Activated naive CD4-positive, alpha-beta T cell treated with anti-CD3 and anti-CD28 coated beads, Interleukin-2, amount 50 U/mL, for 16 hours (primary cell): ENCODE results near the gene MAMLD1.

ENCODE experiments used
- DNase-seq: peaks from one replicate; pipeline ENCODE4 v3.0.0-alpha.2; 2020

Gene MAMLD1

DNA sequence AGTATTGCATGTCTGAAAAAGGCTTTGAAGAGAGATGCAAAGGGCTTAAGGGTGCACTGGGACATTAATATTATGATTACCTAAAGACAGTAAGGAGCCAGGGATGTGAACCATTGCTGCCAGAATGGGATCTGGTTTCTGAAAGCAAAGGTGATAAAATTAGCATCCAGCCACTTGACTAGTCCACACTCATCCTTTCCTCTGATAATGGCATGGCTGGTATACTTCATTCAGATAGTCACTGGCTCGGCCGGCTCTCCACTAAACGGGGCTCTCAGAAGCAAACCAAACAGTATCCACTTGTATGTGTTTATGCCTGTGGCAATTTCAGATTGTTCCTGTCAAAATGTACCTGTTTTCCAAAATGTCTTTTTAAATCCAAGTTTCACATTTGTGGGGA, 46.4 kb downstream of the MAMLD1 start:
- no peak for DNase-seq

DNA sequence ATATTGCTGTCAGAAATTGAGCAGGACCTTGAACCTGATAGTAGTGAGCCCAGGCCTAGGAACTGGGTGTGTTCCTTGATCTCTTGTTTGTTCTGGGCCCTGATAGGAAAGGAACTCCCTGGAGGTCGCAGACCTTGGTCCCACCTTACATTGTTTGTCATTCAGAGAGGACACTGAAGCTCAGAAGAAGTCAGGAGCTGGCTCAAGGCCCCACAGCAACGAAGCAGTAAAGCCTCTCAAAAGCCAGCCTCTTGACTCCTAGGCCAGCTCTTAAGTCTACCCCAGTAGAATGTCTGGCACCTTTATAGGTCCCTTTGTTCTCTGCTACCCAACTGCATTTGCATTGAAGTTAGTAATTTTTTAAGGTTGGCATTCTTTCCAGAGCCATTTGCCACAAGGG, 46.8 kb downstream of the MAMLD1 start:
- DNase-seq, result no peak

DNA sequence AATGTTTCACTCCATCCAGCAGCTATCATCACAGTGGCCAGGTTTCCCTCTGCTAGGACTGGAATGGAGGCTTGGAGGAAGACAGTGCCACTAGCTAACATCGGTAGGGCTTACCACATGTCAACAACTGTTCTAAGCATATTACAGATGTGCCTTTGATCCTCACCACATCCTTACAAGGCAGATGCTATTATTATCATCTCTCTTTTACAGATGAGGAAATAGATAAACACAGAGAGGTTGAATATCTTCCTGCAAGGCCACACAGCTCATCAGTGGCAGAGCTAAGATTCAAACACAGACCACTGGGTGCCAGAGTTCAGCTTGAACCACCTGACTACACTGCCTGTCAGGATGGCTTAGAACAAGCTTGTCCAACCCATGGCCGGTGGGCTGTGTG, 47.4 kb downstream of the MAMLD1 start:
- DNase-seq, result no peak

GRCh38 chrX:150411656-150412055, 48.5 kb downstream of the MAMLD1 start:
- no peak for DNase-seq

GRCh38 chrX:150414228-150414627, 51.1 kb downstream of the MAMLD1 start:
- no peak for DNase-seq

DNA sequence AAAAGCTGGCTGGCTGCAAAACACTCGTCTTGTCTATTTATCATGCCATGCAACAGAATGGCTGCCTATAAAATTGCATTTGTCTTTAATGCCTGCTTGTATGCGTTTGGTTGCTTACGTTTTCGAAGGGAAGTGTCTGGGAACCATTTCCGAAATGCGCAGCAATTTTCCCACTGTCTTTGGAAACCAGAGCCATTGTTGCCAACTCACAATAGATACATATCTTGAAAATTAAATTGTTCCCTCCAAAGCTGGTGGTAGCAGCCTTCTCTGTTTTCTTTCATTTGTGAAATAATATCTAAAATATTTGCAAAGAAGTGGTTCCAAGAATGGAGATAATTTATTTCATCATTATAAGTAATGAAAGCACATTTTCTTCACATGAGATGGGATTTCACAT, 53.4 kb downstream of the MAMLD1 start:
- DNase-seq, result no peak

DNA sequence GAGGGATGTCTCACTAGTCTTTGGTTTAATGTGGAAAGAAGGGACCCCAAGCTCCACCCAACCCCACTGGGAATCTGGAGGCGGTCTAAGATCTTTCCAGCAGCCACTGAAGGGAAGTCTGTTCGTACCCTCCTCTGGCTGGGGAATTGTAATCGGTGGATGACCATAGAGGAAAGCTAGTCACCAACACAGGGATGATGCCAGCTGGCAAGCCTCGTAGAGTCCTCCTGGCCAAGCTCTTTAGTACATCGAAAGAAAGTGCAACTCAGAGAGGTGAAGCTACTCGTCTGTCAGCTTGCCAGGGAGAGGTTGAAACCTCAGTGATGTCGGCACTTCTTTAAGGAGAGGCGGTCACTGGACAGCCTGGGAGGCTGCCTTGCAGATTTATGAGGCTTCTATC, 58.7 kb downstream of the MAMLD1 start:
- no peak for DNase-seq

DNA sequence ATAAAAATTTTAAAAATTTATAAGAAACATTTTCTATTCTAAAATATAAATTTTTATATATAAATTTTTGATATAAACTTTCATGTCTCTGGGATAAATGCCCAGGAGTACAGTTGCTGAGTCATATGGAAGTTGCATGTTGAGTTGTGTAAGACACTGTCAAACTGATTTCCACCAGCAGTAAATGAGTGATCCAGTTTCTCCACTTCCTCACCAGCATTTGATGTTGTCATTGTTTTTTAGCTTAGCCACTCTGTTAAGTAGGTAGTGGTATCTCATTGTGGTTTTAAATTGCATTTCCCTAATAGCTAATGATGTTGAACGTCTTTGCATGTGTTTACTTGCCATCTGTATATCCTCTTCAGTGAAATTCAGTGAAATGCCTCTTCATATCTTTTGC, 66.5 kb downstream of the MAMLD1 start:
- DNase-seq, result no peak

DNA sequence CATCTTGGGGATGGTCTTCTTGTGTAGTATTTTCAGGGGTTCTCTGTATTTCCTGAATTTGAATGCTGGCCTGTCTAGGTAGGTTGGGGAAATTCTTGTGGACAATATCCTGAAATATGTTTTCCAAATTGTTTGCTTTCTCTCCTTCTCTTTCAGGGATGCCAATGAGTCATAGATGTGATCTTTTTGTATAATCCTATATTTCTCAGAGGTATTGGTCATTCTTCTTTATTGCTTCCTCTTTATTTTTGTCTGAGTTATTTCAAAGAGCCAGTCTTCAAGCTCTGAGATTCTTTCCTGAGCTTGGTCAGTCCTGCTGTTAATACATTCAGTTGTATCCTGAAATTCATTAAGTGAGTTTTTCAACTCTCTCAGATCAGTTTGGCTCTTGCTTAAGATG, 73.1 kb downstream of the MAMLD1 start:
- DNase-seq, result no peak

DNA sequence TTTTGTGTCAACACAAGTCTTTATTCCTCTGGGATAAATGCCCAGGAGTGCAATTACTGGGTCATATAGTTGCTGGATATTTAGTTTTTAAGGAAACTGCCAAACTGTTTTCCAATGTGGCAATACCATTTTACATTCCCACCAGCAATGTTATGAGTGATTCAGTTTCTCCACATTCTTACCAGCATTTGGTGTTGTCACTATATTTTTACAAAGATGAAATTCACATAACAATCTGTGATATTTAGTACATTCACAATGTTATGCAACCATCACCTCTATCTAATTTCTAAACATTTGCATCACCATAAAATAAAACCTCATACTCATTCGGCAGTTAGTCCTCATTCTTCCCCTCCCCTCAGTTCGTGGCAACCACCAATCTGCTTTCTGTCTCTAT, 75.0 kb downstream of the MAMLD1 start:
- no peak for DNase-seq

GRCh38 chrX:150446151-150446550, 83.0 kb downstream of the MAMLD1 start:
- no peak for DNase-seq

- DNase-seq, result no peak
Observed at GRCh38 chrX:150446995-150447394, 83.9 kb downstream of the MAMLD1 start.

DNA sequence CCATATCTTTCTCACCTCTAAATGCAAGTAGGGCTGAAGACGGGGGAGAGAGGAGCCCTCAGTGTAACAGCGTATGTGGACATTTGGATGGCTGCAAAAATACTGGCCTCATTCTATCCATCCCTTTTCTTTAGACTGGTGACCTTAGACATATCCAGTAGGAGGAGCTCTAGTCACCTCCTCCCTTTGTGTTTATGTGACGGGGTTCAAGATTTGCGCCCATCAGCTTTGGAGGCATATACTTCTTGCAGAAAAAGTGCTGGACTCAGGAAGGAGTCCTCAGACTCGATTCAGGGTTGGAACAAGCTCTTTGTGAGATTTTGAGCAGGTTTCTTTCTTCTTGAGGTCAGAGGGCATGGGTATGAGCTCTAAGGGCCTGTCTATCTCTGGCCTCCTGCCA, 86.2 kb downstream of the MAMLD1 start:
- no peak for DNase-seq

- no peak for DNase-seq
Observed at GRCh38 chrX:150450519-150451177, 87.5 kb downstream of the MAMLD1 start.

DNA sequence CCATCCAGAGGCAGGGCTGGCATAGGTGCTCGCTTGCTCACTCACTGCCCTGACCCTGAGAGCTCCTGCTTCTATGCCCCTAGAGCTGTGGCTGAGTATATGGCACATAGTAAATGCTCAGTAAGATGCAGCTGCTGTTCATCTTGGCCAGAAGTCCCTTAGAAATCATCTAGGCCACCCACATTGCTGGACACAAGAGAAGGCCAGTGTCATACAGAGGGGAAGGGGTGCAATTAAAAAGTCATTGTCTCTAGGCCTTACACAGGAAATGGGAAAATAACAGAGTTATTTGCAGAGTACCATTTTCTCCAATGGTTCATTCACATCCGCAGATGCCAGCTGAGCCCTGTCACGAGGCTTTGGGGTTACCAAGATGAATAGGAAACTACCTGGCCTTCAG, 88.8 kb downstream of the MAMLD1 start:
- no peak for DNase-seq

DNA sequence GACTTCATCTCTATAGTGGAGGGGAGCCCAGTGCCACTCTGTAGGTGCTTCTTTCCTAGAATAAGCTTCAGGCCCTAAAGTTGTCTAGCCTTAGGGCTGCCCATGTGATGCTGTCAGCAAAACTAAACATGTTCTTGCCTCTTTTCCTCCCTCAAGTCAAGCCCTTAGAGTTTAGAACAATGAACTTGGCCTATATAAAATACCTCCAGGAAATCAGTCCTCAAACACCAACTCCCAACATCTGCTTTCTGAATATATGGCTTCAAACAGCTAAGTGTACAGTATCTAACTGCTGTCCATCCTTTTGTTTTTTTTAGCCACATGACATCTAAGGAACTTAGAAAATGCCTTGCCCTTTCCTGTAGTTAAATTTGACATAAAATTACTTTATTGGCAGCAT, 91.0 kb downstream of the MAMLD1 start:
- no peak for DNase-seq

- DNase-seq, result no peak
Observed at GRCh38 chrX:150454508-150455214, 91.5 kb downstream of the MAMLD1 start.

GRCh38 chrX:150455215-150455608, 92.1 kb downstream of the MAMLD1 start:
- no peak for DNase-seq

DNA sequence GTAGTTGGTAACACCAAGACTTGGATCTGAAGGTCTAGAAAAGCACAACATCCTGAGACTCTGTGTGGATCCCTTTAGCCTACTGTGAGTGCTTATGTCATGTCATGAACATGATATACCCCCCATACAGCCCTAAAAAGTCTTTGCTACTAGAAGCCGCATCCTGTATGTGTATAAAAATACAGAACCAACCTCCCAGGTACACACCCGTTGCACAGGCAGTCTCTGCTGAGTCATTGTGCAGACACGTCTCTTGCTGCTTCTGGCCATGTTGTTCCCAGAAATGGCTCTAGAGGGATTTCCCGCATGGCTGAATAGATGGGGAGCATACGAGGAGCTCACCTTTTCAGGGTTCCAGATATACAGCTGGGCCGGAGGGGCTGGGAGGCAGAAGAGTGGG, 93.3 kb downstream of the MAMLD1 start:
- DNase-seq, result no peak

DNA sequence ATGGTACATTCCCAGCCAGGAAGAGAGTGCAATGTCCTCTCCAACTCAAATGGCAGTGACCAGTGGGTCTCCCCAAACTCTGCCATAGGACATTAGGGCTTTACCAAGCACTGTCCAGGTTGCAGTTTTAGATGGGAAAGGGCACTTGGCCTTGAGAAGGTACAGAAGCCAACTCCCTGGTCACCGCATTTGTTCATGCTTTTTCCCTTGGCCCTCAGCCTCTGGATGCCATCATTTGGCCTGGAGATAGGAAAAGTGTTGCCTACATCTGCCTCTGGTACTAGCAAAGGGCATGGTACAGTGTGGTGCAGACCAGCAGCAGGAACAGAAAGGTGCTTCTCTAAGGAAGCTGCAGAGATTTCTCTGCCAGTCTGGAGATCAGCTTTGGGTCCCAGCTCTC, 93.8 kb downstream of the MAMLD1 start:
- DNase-seq, result no peak

DNA sequence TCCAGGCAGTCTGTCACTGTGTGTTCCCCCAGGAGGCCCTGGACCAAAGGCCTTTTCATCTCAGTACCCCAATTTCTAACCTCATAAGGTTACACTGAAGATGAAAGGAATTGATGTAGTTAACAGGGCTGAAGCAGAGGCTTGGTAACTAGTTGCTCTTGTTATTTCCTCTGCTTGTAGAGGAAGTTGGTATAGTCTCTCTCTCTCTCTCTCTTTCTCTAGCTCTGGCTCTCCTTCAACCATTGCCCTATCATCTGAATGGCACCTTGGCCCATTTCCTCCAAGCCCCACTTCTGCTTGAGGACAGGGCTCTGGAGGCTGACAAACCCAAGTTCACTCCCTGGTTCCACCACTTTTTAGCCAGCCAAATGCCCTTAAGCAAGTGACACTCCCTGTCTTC, 96.1 kb downstream of the MAMLD1 start:
- no peak for DNase-seq

DNA sequence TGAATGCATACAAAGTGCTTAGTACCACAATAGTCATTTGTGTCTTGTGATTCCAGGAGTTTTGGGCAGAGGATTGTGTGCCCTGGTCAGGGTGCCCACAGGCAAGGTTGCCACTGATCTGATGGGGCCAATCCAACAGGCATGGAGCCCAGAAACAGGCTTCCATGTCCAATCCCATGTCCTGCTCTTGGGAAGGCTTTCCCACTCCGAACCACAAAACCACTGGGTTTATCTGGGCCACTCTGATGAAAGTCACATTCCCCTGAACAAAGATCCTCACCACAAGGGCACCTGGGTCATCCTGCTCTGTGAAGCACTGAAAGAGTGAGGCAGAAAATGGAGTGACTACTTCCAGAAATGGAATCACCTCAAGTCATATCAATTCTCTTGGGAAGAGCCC, 96.9 kb downstream of the MAMLD1 start:
- no peak for DNase-seq

DNA sequence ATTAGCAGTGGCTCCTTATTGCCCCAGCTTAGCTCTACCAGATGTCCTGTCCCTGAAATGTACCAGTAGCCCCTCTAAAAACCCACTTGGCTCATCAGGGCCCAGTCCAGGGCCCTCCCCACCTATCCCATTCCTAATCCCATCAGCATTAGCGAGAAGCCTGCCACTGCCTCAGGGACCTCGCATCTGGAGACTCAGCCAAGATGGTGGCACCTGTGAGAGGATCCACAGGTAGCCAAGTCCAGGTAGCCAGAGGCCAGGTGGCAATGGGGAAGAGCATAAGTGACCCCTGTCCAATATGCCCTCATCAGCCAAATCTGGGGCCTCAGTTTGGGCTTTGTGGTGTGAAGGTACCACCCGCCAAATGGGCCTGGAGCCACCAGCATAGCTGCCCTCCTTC, 97.7 kb downstream of the MAMLD1 start:
- DNase-seq, result no peak

DNA sequence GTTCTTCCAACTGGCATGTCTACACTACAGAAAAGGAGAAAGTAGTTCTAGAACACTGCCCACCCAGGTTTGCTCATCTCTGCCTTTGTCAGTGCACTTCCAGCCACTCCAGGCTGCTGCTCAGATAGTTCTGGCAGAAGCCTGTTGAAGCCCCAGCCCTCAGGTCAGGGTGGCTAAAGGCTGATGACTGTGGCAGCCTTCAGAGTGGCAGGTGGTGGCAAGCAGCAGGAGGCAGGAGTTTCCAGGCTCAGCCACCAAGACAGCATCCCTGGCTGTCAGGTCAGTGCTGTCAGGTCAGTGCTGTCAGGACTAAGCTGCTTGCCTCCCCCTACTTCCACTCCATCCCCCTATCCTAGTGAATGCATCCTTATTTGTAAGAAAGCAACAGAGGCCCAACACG, 100.4 kb downstream of the MAMLD1 start:
- DNase-seq, result no peak

GRCh38 chrX:150464001-150464400, 100.9 kb downstream of the MAMLD1 start:
- no peak for DNase-seq
